HG03175 (cell line): ENCODE results near the gene RNF38.
"Not testable (repeated sequence)": the region's sequence is repeated elsewhere in the genome, so short reads cannot be mapped to it uniquely, and the experiment has no call there.

Experiments used
- ATAC-seq: cut with Tn5 transposase; IDR thresholded peaks from one replicate; pipeline ENCODE4 v1.9.1; 2021; ENCODE audit warnings: mild to moderate bottlenecking, moderate library complexity; ENCODE audit not compliant: unreplicated experiment

The RNF38 gene

DNA sequence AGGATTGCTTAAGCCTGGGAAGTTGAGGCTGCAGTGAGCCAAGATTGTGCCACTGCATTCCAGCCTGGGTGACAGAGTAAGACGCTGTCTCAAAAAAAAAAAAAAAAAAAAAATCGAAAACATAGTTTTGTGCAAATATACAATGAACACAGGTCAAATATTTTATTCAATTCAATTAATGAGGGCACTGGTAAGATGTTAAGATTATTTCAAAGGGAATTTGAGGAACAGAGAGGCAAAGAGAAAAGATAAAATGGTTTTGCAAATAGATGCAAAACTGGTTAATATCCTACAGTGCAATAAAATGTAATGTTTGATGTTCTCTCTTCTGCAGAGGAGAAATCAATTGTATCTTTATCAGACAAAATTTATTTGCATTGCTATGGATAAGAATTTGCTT lies 102.3 kb downstream of the RNF38 start:
- ATAC-seq, result no peak

DNA sequence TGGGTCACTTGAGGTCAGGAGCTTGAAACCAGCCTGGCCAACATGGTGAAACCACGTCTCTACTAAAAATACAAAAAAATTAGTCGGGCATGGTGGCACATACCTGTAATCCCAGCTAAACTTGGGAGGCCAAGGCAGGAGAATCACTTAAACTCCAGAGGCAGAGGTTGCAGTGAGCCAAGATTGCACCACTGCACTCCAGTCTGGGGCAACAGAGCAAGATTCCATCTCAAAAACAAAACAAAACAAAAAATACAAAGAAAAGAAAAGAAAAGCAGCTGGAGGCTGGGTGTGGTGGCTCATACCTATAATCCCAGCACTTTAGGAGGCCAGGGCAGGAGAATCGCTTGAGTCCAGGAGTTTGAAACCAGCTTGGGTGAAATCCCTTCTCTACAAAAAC lies 105.1 kb downstream of the RNF38 start:
- not testable (repeated sequence) for ATAC-seq

DNA sequence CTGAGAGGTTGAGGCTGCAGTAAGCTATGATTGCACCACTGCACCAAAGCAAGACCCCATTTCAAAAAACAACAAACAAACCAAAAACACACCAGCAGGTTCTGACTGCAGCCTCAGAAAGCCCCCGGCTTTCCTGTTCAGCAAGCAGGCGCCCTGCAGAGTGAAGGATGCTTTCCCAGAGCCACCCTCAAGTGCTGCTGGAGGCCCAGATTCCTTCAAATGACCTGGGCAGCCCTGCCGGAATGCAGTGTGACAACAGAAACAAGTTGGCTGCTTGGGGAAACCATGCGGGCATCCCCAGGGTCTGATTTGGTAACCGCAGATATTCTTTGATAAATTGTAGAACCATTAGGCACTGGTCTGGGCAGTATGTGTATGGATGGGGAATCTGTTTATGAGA lies 106.2 kb downstream of the RNF38 start:
- no peak for ATAC-seq

DNA sequence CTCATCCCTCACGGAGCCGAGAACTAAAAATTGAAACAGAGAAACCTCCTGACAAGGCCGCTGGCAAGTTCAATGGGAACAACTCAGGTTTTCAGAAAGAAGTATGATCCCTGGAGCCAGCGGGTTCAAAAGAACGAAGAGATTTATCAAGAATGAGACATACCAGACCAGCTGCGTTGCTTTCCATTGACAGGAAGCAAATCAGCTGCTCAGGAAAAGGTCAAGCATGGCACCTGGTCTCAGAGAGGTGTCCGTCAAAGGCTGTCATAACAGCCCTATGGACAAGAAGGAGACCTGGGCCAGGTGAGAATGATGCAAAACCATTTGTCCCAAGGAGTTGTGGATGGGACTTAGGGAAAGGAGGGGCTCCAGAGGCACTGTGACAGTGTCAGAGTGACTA lies 106.9 kb downstream of the RNF38 start:
- ATAC-seq, result no peak

DNA sequence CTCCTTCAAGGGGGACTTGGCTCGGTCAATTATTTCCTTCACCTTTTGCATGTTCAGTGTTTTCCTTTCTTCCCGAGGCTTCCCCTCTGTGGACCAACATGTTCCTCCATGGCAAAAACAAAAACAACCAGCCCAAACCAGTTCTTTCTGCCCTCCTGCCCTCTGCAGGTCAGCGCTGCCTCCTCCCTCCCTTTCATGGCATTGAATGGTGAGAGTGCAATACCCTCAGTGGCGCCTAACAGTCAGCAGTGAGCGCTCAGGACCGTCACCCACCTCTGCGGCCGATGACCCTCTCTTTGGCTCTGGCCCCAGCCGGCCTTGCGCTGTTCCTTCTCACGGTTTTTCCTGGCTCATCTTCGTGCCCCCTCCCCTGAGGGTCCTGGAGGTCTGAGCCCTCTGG lies 107.4 kb downstream of the RNF38 start:
- ATAC-seq, result no peak

DNA sequence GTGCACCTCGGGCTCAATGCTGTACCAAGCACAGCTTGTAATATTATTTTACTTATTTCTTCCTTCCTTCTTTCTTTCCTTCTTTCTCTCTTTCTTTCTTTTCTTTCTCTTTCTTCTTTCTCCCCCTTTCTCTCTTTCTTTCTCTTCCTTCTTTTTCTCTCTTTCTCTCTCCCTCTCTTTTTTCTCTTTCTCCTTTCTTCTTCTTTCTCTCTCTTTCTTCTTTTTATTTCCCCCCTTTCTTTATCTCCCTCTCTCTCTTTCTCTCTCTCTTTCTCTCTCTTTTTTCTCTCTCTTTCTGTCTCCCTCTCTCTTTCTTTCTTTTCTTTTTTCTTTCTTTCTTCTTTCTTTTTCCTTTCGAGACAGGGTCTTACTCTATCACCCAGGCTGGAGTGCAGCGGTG lies 109.1 kb downstream of the RNF38 start:
- no peak for ATAC-seq

DNA sequence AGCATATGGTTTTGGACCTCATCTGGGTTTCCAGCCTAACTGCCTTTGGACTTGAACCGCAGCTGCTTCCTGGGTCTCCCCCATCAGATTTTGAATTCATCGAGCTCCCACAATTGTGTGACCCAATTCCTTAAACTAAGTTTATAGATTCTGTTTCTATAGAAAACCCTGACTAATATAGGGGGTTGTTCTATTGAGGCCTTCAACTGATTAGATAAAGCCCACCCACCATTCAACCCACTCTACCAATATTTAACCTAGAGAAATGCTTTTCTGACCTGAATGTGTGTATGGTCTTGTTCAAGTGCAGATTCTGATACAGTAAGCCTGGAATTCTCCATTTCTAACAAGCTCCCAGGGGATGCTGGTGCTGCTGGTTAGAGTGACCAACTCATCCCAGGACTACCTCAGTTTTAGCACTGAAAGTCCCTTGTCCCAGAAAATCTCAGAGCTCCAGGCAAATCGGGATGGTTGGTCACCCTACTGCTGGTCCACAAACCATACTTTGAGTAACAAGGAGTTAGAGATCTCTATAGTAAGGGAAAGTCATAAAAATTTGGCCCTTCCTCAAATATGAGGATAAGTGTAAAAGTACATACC lies 110.1 kb downstream of the RNF38 start:
- ATAC-seq, result no peak

DNA sequence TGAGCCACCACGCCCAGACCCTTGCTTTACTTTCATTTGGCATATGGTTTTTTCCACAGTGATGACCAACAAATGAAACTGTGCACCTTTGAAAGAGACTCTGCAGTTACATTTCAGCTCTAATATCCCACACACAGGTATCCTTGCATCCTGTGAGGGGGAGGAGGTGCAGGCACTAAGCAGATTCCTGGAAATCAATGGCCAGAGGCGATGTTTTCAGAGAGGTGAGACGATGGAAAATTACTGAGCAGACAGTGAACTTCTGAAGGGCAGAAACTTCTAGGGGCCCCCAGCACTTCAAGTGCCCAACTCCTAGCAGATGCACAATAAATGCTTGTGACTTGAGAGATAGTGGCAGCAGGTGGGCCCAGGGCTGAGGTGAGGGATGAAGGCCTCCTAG lies 112.0 kb downstream of the RNF38 start:
- ATAC-seq, result no peak
